ENCODE results near the gene UQCRHL.

GRCh38 chr1:15775706-15776105, 31.7 kb downstream of the UQCRHL start:
- TF ChIP-seq EP300 (IDR thresholded peaks at IDR 0.05) (no peak), POLR2AphosphoS5 (IDR thresholded peaks at IDR 0.05) (no peak), POLR2A (IDR thresholded peaks at IDR 0.05) (no peak), CTCF (IDR thresholded peaks at IDR 0.05) (no peak)
